HG02938 (cell line): ENCODE measurements around the gene TMED5.

Experiments
- ATAC-seq: cut with Tn5 transposase; IDR thresholded peaks from one replicate; pipeline ENCODE4 v1.9.1; 2021; ENCODE audit warnings: mild to moderate bottlenecking, moderate library complexity; ENCODE audit not compliant: unreplicated experiment

Gene TMED5

GRCh38 chr1:93124556-93125355 lies 55.5 kb downstream of the TMED5 start:
- ATAC-seq, result no peak

GRCh38 chr1:93123201-93123783 lies 56.9 kb downstream of the TMED5 start:
- no peak for ATAC-seq

GRCh38 chr1:93120614-93121013 lies 59.6 kb downstream of the TMED5 start:
- ATAC-seq, result no peak

- ATAC-seq, result no peak
Measured at GRCh38 chr1:93114391-93114790, 65.8 kb downstream of the TMED5 start.

- ATAC-seq, result no peak
Measured at GRCh38 chr1:93113127-93113526, 67.1 kb downstream of the TMED5 start.

GRCh38 chr1:93111561-93111960 lies 68.7 kb downstream of the TMED5 start:
- ATAC-seq, result no peak

- ATAC-seq, result no peak
Measured at GRCh38 chr1:93111065-93111464, 69.1 kb downstream of the TMED5 start.

DNA sequence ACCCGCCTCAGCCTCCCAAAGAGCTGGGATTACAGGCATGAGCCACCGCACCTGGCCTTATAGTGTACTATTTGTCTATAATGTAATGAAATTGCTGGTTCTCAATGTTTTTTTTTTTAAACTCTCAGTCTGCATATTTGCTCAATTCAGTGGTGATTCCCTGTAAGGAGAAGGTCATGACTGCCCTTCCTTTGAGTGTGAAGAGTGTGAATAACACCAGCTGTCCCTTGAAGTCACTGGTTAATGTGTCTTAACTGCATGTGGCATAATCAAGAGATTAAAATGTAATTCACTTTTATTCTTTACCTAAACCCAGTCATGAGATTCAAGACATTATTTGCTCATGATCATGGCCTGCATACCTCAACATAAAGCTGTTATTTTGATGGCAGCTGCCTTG lies 70.6 kb downstream of the TMED5 start:
- ATAC-seq, result no peak

GRCh38 chr1:93108335-93108734 lies 71.9 kb downstream of the TMED5 start:
- ATAC-seq, result no peak

- ATAC-seq, result no peak
Measured at GRCh38 chr1:93107395-93107794, 72.8 kb downstream of the TMED5 start.

GRCh38 chr1:93106226-93106625 lies 74.0 kb downstream of the TMED5 start:
- no peak for ATAC-seq

DNA sequence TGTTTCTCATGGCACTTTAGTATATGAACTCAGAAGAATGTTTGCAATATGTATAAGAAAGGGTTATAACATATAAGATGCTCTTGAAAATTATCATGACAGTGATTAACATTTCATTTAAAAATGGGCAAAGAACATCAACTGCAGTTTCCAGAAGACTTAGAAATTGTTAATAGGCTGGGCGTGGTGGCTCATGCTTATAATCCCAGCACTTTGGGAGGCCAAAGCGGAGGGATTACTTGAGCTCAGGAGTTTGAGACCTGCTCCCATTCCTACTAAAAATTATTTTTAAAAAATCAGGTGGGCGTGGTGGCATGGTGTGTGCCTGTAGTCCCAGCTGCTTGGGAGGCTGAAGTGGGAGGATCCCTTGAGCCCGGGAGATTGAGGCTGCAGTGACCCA lies 78.1 kb downstream of the TMED5 start:
- no peak for ATAC-seq
